NT2/D1 (cell line): Measurements from ENCODE around the gene BGN.

Experiments used
- YY1 ChIP-seq: IDR thresholded peaks from 2 replicates; pipeline ENCODE4 v1.6.1; 2011; ENCODE audit not compliant: insufficient read length, insufficient read depth
- ZNF274 ChIP-seq: IDR thresholded peaks from 2 replicates; pipeline ENCODE4 v1.6.1; 2011; ENCODE audit warnings: mild to moderate bottlenecking, low read depth, low read length

DNA sequence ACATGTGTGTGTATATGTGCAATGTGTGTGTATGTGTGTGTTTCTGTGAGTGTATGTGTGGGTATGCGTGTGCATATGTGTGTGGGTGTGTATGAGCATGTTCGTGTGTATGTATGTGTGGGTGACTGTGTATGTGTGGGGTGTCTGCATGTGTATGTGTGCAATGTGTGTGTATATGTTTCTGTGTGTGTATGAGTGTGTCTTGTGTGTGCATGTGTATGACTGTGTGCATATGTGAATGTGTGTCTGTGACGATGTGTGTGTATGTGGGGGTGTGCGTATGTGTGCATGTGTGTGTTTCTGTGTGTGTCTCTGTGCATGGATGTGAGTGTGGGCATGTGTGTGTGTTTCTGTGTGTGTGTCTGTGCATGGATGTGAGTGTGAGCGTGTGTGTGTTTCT, 18.5 kb downstream of the BGN start:
- TF ChIP-seq YY1 = no peak
- TF ChIP-seq ZNF274 = no peak
